ENCODE data around the gene DPP4. TPM values are rescaled to one million over a fixed set of nuclear protein-coding genes. Genes with fewer than 3 reads are reported as not detected.

The DPP4 gene
- polyA plus RNA-seq, 1 donor (not counting 4 experiments of a cell fraction or from before 2014, with no cell fraction given): 1.1 TPM

- no peak overlapping the region for H3K4me3 ChIP-seq (ENCODE audit: control insufficient read depth in 2 of 3, extremely low read depth in 1 of 3, insufficient read depth in 2 of 3, low read depth in 1 of 3, low read length in 3 of 3)
- H3K9me3 ChIP-seq (ENCODE audit: control insufficient read depth, low read depth, low read length): no peaks in the 10 kb centered on the region
- H3K79me2 ChIP-seq (ENCODE audit: control insufficient read depth, insufficient read depth, low read length): no peaks in the 10 kb centered on the region
- FAIRE-seq (peak; percentile 20), DNase-seq (ENCODE audit: low read depth, low spot score) (no peak)
- H3K4me1 ChIP-seq (ENCODE audit: control insufficient read depth, extremely low read depth, insufficient read depth, low read length): peaks cover 7% of the 10 kb centered on the region
- no peak overlapping the region for H3K4me2 ChIP-seq (ENCODE audit: control insufficient read depth, extremely low read depth, insufficient read depth, low read depth, low read length)
- H3K9ac ChIP-seq (ENCODE audit: control insufficient read depth, extremely low read depth, insufficient read depth, low read length): no peak overlapping the region
- dilution Hi-C loops (cut with MboI; ENCODE audit: extremely low pct_ligation_motif_present, low sequenced_read_pairs): no loop called here
- H3K9me1 ChIP-seq (ENCODE audit: control insufficient read depth, extremely low read depth, insufficient read depth, low read length): no peaks in the 10 kb centered on the region
- H3K27ac ChIP-seq (ENCODE audit: control insufficient read depth, insufficient read depth, low read length): no peak overlapping the region
- H2AFZ ChIP-seq (ENCODE audit: control insufficient read depth, low read length): no peak overlapping the region
- H4K20me1 ChIP-seq (ENCODE audit: control insufficient read depth, extremely low read depth, insufficient read depth, low read length): no peaks in the 10 kb centered on the region
- H3K27me3 ChIP-seq (ENCODE audit: control insufficient read depth, extremely low read depth, insufficient read depth, low read length): no peaks in the 10 kb centered on the region
- no peaks in the 10 kb centered on the region for H3K36me3 ChIP-seq (ENCODE audit: control insufficient read depth in 2 of 2, extremely low read depth in 1 of 2, insufficient read depth in 2 of 2, low read length in 2 of 2)
- no peak for TF ChIP-seq EZH2 (IDR thresholded peaks at IDR 0.05; ENCODE audit: low read length)
- TF ChIP-seq, protein P1, sequence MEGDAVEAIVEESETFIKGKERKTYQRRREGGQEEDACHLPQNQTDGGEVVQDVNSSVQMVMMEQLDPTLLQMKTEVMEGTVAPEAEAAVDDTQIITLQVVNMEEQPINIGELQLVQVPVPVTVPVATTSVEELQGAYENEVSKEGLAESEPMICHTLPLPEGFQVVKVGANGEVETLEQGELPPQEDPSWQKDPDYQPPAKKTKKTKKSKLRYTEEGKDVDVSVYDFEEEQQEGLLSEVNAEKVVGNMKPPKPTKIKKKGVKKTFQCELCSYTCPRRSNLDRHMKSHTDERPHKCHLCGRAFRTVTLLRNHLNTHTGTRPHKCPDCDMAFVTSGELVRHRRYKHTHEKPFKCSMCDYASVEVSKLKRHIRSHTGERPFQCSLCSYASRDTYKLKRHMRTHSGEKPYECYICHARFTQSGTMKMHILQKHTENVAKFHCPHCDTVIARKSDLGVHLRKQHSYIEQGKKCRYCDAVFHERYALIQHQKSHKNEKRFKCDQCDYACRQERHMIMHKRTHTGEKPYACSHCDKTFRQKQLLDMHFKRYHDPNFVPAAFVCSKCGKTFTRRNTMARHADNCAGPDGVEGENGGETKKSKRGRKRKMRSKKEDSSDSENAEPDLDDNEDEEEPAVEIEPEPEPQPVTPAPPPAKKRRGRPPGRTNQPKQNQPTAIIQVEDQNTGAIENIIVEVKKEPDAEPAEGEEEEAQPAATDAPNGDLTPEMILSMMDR (optimal IDR thresholded peaks at IDR 0.05 in 1 of 3, IDR thresholded peaks at IDR 0.05 in 1 of 3, conservative IDR thresholded peaks at IDR 0.05 in 1 of 3; ENCODE audit: extremely low read depth in 1 of 3, insufficient read depth in 2 of 3, low read length in 3 of 3): no peak
These were observed 51.6 kb downstream of the DPP4 start for GRCh38 chr2:162022290-162022945.

DNA sequence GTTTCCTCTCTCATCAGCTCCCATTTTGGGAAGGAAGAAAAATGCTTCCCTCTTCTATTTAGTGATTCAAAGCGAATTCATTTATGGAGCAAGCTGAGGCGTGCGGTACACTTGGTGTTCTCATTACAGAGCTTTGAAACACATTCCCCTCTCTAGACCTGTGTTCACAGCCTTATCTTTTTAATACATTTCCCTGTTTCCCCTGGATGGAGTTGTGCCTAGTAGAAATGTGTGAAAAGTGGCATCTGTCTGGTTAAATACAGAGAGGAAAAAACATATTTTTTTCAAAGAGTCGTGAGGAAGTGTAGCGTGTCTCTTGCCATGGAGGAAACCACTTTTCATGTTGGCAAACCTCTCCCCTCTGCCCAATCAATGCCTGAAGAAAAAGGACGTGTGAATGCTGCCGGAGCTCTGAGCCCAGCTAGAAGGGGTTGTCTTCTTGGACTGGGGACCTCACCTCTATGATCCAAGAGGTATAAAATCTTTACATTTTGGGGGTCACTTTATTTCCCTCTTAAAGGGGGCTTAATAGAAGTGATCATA, 52.4 kb downstream of the DPP4 start:
- dilution Hi-C loops (cut with MboI; ENCODE audit: extremely low pct_ligation_motif_present, low sequenced_read_pairs): no loop called here
- Histone ChIP-seq H3K36me3 (ENCODE audit: control insufficient read depth in 2 of 2, extremely low read depth in 1 of 2, insufficient read depth in 2 of 2, low read length in 2 of 2) (no peaks in the 10 kb centered on the region), H3K27me3 (ENCODE audit: control insufficient read depth, extremely low read depth, insufficient read depth, low read length) (no peaks in the 10 kb centered on the region), H3K27ac (ENCODE audit: control insufficient read depth, insufficient read depth, low read length) (no peak overlapping the region), H3K9me1 (ENCODE audit: control insufficient read depth, extremely low read depth, insufficient read depth, low read length) (no peaks in the 10 kb centered on the region), H3K9ac (ENCODE audit: control insufficient read depth, extremely low read depth, insufficient read depth, low read length) (no peak overlapping the region), H2AFZ (ENCODE audit: control insufficient read depth, low read length) (no peak overlapping the region), H4K20me1 (ENCODE audit: control insufficient read depth, extremely low read depth, insufficient read depth, low read length) (no peaks in the 10 kb centered on the region), H3K4me2 (ENCODE audit: control insufficient read depth, extremely low read depth, insufficient read depth, low read depth, low read length) (no peak overlapping the region), H3K4me3 (ENCODE audit: control insufficient read depth in 2 of 3, extremely low read depth in 1 of 3, insufficient read depth in 2 of 3, low read depth in 1 of 3, low read length in 3 of 3) (no peak overlapping the region), H3K9me3 (ENCODE audit: control insufficient read depth, low read depth, low read length) (no peaks in the 10 kb centered on the region), H3K4me1 (ENCODE audit: control insufficient read depth, extremely low read depth, insufficient read depth, low read length) (peaks cover 5% of the 10 kb centered on the region), H3K79me2 (ENCODE audit: control insufficient read depth, insufficient read depth, low read length) (no peaks in the 10 kb centered on the region)
- FAIRE-seq: no peak
- DNase-seq (ENCODE audit: low read depth, low spot score): no peak
- no peak for TF ChIP-seq EZH2 (IDR thresholded peaks at IDR 0.05; ENCODE audit: low read length)
- TF ChIP-seq, protein P1 (optimal IDR thresholded peaks at IDR 0.05 in 1 of 3, IDR thresholded peaks at IDR 0.05 in 1 of 3, conservative IDR thresholded peaks at IDR 0.05 in 1 of 3; ENCODE audit: extremely low read depth in 1 of 3, insufficient read depth in 2 of 3, low read length in 3 of 3): no peak

Measured in keratinocyte (primary cell).